AG04450 (cell line): Measurements from ENCODE around the gene MSRB3. TPM values are rescaled to one million over a fixed set of nuclear protein-coding genes. Genes with fewer than 3 reads are reported as not detected.

ENCODE experiments used
- CTCF ChIA-PET: fragments of 300-600, 350-600 bp; formaldehyde crosslinking; extraction: SDS; loops from one replicate; lab custom pipeline; 2022; ENCODE audit warnings: antibody characterized with exemption, inconsistent platforms; lab: Charles Lee
- POLR2A ChIA-PET: fragments of 350-600 bp; formaldehyde crosslinking; extraction: SDS; loops from one replicate; lab custom pipeline; 2021; ENCODE audit warnings: antibody characterized with exemption, inconsistent platforms; lab: Yijun Ruan, JAX
- DNase-seq: peaks from one replicate; pipeline ENCODE4 v3.0.0-alpha.2; 2011; ENCODE audit warnings: low read depth, low spot score
- H3K27ac ChIP-seq: one replicate; pipeline ENCODE4 v1.5.1; 2012; ENCODE audit warnings: low read depth, low read length, control low read depth
- H3K27me3 ChIP-seq: one replicate; pipeline ENCODE4 v1.6.0; 2012; ENCODE audit warnings: low read length; ENCODE audit not compliant: control insufficient read depth, insufficient read depth
- H3K4me3 ChIP-seq: 2 replicates; pipeline ENCODE4 v1.5.1; 2011; ENCODE audit warnings: mild to moderate bottlenecking, low read depth, low read length, control low read depth
- H3K9me3 ChIP-seq: 2 replicates; pipeline ENCODE4 v1.5.1; 2012; ENCODE audit warnings: low read length; ENCODE audit not compliant: control insufficient read depth, insufficient read depth
- polyA plus RNA-seq: library from polyadenylated mRNA; depleted of rRNA; stranded (reverse); fragments of >200 nt; gene quantifications from 2 replicates; pipeline ENCODE4 v1.2.3, GENCODE V29; 2011
- TF ChIP-seq, protein P1 (sequence below): IDR thresholded peaks from 2 replicates; pipeline ENCODE4 v1.5.1; 2011; ENCODE audit warnings: low read depth, low read length, control low read depth, inconsistent platforms

MSRB3 gene
- polyA plus RNA-seq, 1 experiment: 75.6 TPM

DNA sequence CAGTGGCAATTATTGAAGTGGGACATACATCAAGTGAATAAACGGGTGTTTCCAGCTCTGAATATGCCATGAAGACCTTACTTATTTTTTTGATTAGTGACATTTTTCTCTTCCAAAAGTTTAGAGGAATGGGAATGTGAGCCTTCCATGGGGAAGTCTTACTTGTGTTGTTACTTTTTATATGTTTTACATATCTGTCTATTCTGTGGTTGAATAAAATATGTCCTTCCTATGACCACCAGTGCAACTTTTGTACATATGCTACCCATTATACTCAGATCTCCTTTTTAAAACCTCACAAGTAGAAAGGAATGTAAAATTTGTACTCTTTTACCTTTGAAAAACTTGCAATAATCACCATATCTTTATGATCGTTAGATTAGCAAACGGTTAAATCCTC is 132.7 kb downstream of the MSRB3 start:
- Histone ChIP-seq H3K4me3 (no peak overlapping the region), H3K27me3 (no peaks in the 10 kb centered on the region), H3K27ac (no peak overlapping the region), H3K9me3 (no peaks in the 10 kb centered on the region)
- TF ChIP-seq, protein P1, sequence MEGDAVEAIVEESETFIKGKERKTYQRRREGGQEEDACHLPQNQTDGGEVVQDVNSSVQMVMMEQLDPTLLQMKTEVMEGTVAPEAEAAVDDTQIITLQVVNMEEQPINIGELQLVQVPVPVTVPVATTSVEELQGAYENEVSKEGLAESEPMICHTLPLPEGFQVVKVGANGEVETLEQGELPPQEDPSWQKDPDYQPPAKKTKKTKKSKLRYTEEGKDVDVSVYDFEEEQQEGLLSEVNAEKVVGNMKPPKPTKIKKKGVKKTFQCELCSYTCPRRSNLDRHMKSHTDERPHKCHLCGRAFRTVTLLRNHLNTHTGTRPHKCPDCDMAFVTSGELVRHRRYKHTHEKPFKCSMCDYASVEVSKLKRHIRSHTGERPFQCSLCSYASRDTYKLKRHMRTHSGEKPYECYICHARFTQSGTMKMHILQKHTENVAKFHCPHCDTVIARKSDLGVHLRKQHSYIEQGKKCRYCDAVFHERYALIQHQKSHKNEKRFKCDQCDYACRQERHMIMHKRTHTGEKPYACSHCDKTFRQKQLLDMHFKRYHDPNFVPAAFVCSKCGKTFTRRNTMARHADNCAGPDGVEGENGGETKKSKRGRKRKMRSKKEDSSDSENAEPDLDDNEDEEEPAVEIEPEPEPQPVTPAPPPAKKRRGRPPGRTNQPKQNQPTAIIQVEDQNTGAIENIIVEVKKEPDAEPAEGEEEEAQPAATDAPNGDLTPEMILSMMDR: no peak
- ChIA-PET POLR2A (interaction anchor here (0.7 kb wide), 2 partner anchors 18 to 83 kb away, joined by 4 to 7 read pairs; no protein-coding TSS in a partner anchor), CTCF (interaction anchor here (0.7 to 0.9 kb wide), 2 partner anchors 18 to 210 kb away, joined by 3 to 7 read pairs; no protein-coding TSS in a partner anchor)
- no peak for DNase-seq

DNA sequence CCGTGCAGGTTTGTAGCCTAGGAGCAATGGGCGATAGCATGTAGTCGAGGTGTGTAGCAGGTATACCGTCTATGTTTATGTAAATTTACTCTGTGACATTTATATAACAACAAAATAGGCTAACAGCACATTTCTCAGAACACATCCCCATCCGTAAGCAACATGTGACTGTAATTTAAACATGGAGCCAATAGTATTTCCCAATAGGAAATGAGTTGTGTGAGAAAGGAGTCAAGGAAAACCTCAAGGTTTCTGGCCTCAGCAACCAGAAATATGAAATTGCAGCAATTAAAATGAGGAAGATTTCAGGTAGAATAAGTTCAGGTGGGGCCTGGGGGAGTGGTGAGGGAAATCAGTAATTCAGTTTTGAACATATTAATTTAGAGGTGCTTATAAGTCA is 136.0 kb downstream of the MSRB3 start:
- Histone ChIP-seq H3K9me3 (peaks cover 3% of the 10 kb centered on the region), H3K27me3 (no peaks in the 10 kb centered on the region), H3K4me3 (no peak overlapping the region), H3K27ac (no peak overlapping the region)
- POLR2A ChIA-PET: no interaction called here
- CTCF ChIA-PET: no interaction called here
- DNase-seq: no peak
- TF ChIP-seq, protein P1: no peak

DNA sequence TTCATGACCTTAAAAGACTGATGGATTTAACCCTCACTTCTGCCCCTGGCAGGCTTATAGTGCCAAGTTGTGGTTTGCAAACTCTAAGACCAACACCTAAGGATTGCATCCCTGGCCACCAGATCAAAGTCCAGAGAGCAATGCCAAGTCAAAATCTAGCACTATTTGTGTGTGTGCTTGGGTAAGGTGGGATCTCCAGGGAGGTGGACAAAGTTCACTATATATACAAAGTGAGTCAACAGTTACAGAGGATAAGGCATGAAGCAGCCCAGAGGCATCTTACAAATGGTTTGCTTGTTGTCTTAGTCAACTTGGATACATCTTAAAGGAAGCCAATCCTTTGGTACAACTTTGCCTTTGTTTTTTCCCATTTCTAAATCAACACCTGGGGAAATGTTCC is 137.3 kb downstream of the MSRB3 start:
- TF ChIP-seq, protein P1: no peak
- POLR2A ChIA-PET: no interaction called here
- CTCF ChIA-PET: no interaction called here

DNA sequence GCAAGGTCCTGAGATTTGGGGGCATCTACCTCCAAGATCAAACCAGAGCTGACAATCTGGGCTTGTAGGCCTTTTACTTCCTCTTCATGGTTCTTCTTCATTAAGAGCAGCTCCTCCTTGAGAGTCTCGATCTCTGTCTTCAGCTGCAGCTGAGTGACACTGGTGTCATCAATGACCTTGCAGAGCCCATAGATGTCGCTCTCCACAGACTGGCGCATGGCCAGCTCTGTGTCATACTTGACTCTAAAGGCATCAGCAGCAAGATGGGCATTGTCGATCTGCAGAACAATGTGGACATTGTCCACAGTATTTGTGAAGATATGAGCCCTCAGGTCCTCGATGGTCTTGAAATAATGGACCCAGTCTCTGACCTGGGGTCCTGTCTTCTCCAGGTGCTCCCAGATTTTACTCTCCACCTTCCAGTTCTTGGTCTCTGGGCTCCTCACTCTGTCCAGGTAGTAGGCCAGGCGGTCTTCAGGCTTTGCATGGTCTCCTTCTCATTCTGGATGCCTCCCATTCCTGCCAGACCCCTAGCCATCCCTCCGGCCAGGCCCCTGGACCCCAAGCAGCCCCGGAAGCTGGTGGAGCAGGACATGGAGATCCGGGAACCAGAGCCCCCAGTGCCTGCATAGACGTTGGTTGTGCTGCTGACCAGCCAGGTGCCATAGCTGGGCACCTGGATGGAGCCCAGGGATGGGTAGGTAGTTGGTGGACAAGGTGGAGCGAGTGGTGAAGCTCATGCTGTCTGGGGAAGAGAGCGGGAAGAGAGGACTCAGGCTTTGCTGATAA is 141.0 kb downstream of the MSRB3 start:
- Histone ChIP-seq H3K27me3 (no peaks in the 10 kb centered on the region), H3K9me3 (peaks cover 8% of the 10 kb centered on the region), H3K4me3 (no peak overlapping the region), H3K27ac (no peak overlapping the region)
- no peak for DNase-seq
- TF ChIP-seq, protein P1: no peak
- ChIA-PET POLR2A (no interaction called here), CTCF (no interaction called here)

More for the DNA sequence above, 137.3 kb downstream of the MSRB3 start:
- H3K9me3 ChIP-seq: peaks cover 8% of the 10 kb centered on the region
- H3K27me3 ChIP-seq: no peaks in the 10 kb centered on the region
- H3K4me3 ChIP-seq: no peak overlapping the region
- no peak overlapping the region for H3K27ac ChIP-seq
- no peak for DNase-seq

DNA sequence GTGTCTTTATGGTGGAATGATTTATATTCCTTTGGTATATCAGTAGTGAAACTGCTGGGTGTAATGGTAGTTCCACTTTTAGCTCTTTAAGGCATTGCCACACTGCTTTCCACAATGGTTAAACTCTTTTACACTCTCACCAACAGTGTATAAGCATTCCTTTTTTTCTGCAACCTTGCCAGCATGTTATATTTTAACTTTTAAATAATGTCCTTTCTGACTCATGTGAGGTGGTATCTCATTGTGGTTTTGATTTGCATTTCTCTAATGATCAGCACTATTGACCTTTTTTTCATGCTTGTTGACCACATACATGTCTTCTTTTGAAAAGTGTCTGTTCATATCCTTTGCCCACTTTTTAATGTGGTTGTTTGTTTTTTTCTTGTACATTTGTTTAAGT is 142.5 kb downstream of the MSRB3 start:
- Histone ChIP-seq H3K4me3 (no peak overlapping the region), H3K27ac (no peak overlapping the region), H3K27me3 (no peaks in the 10 kb centered on the region), H3K9me3 (peaks cover 9% of the 10 kb centered on the region)
- no peak for DNase-seq
- POLR2A ChIA-PET: no interaction called here
- CTCF ChIA-PET: interaction anchor here (0.6 kb wide), 1 partner anchor 624 kb away, joined by 3 read pairs; no protein-coding TSS in a partner anchor
- TF ChIP-seq, protein P1: no peak
